Colonic mucosa (tissue), 4 donors: ENCODE data around the gene RGS17. TPM values are rescaled to one million over a fixed set of nuclear protein-coding genes. Genes with fewer than 3 reads are reported as not detected.

Experiments
- DNase-seq: peaks from one replicate; pipeline ENCODE4 v3.0.0-alpha.2; 2020
- H3K27ac ChIP-seq: fragments of 200-600 bp; one replicate; pipeline ENCODE4 v1.8.0; 2021
- H3K27me3 ChIP-seq: fragments of 200-600 bp; one replicate; pipeline ENCODE4 v1.8.0; 2021
- H3K36me3 ChIP-seq: fragments of 200-600 bp; one replicate; pipeline ENCODE4 v1.8.0; 2021
- H3K4me1 ChIP-seq: fragments of 200-600 bp; one replicate; pipeline ENCODE4 v1.8.0; 2021; ENCODE audit warnings: mild to moderate bottlenecking
- H3K4me3 ChIP-seq: fragments of 200-600 bp; one replicate; pipeline ENCODE4 v1.8.0; 2021
- H3K9ac ChIP-seq, 2 donors: one replicate each; pipeline ENCODE4 v1.7.0; 2013; ENCODE audit warnings: control low read depth in 2 of 2, low read depth in 2 of 2, low read length in 2 of 2
- H3K9me3 ChIP-seq: fragments of 200-600 bp; one replicate; pipeline ENCODE4 v1.8.0; 2021
- CTCF ChIP-seq: fragments of 200-600 bp; IDR thresholded peaks from one replicate; pipeline ENCODE4 v1.8.0; 2022; ENCODE audit warnings: antibody characterized with exemption, mild to moderate bottlenecking
- intact Hi-C: fragments of 100-400 bp; cut with DNase I; formaldehyde crosslinking; loops from one replicate; pipeline ENCODE4 v1.14.1; 2022
- total RNA-seq, 2 donors: library from RNA; stranded (reverse); fragmentation: NEBNext Ultra II Directional in 1 of 2; extraction: Animal tissue kit (Norgen Biotek cat#: 25700) in 1 of 2; gene quantifications; one replicate each; pipeline ENCODE4 v1.2.1, GENCODE V29; 2021
- donor health status: healthy.
- donor health status: DM: no; HTN: no; CAD: no.
- donor health status: DM: no; HTN: no; CAD: no.

The RGS17 gene
- total RNA-seq, 2 donors from 2014 or later, result 0.25 to 0.53 TPM

- H3K4me1 ChIP-seq, result peaks cover 7% of the 10 kb centered on the region
- no peaks in the 10 kb centered on the region for H3K27me3 ChIP-seq
- no peaks in the 10 kb centered on the region for H3K36me3 ChIP-seq
- H3K9me3 ChIP-seq, result no peaks in the 10 kb centered on the region
- no peak overlapping the region for H3K4me3 ChIP-seq
- no peak for DNase-seq
- H3K27ac ChIP-seq, result no peak overlapping the region
- no peak overlapping the region for H3K9ac ChIP-seq
- no peak for TF ChIP-seq CTCF
- intact Hi-C loops, result no loop called here
These were observed 150.4 kb downstream of the RGS17 start for GRCh38 chr6:152980656-152981055.

- H3K27me3 ChIP-seq, result no peaks in the 10 kb centered on the region
- H3K4me1 ChIP-seq, result peaks cover 7% of the 10 kb centered on the region
- no peak overlapping the region for H3K4me3 ChIP-seq
- H3K27ac ChIP-seq, result no peak overlapping the region
- DNase-seq, result no peak
- no peak overlapping the region for H3K9ac ChIP-seq
- no peak for TF ChIP-seq CTCF
- H3K9me3 ChIP-seq, result no peaks in the 10 kb centered on the region
- no peaks in the 10 kb centered on the region for H3K36me3 ChIP-seq
- intact Hi-C loops, result no loop called here
These were observed 152.0 kb downstream of the RGS17 start for GRCh38 chr6:152979116-152979515.

GRCh38 chr6:152978058-152978457 is 153.0 kb downstream of the RGS17 start:
- Histone ChIP-seq H3K27me3 (no peaks in the 10 kb centered on the region), H3K4me3 (no peak overlapping the region), H3K9me3 (no peaks in the 10 kb centered on the region), H3K9ac (no peak overlapping the region), H3K4me1 (peaks cover 7% of the 10 kb centered on the region), H3K27ac (no peak overlapping the region), H3K36me3 (no peaks in the 10 kb centered on the region)
- intact Hi-C loops, result no loop called here
- DNase-seq, result no peak
- TF ChIP-seq CTCF, result no peak

- Histone ChIP-seq H3K4me1 (peaks cover 7% of the 10 kb centered on the region), H3K36me3 (no peaks in the 10 kb centered on the region), H3K9me3 (no peaks in the 10 kb centered on the region), H3K4me3 (no peak overlapping the region), H3K9ac (no peak overlapping the region), H3K27ac (no peak overlapping the region), H3K27me3 (no peaks in the 10 kb centered on the region)
- DNase-seq, result no peak
- intact Hi-C loops, result no loop called here
- no peak for TF ChIP-seq CTCF
These were observed 153.5 kb downstream of the RGS17 start for GRCh38 chr6:152977556-152977955.

- Histone ChIP-seq H3K27ac (no peak overlapping the region), H3K9ac (no peak overlapping the region), H3K36me3 (no peaks in the 10 kb centered on the region), H3K9me3 (no peaks in the 10 kb centered on the region), H3K4me1 (peaks cover under 1% of the 10 kb centered on the region), H3K27me3 (no peaks in the 10 kb centered on the region), H3K4me3 (no peak overlapping the region)
- intact Hi-C loops, result no loop called here
- no peak for DNase-seq
- no peak for TF ChIP-seq CTCF
These were observed 154.3 kb downstream of the RGS17 start for GRCh38 chr6:152976749-152977148.
